Loucy (cell line): ENCODE measurements around the gene IQSEC2.

Experiments used
- CTCF ChIP-seq: fragments of 200-600 bp; sonication (generic); conservative IDR thresholded peaks from 2 replicates; pipeline ENCODE4 v1.5.1; 2014; ENCODE audit warnings: mild to moderate bottlenecking, antibody characterized with exemption, low read length
- EZH2phosphoT487 ChIP-seq: fragments of 200-600 bp; IDR thresholded peaks from 2 replicates; pipeline ENCODE4 v1.6.1; 2018; ENCODE audit warnings: antibody characterized with exemption, mild to moderate bottlenecking, moderate library complexity, borderline replicate concordance

GRCh38 chrX:53281963-53282695, 745 bp upstream of the IQSEC2 start:
- TF ChIP-seq CTCF, result no peak
- TF ChIP-seq EZH2phosphoT487, result no peak
